NOMO-1 treated with dmso at 0.1 percent for 144 hours (cell line): Measurements from ENCODE around the gene SMAP2.
"Not testable (repeated sequence)": the region's sequence is repeated elsewhere in the genome, so short reads cannot be mapped to it uniquely, and the experiment has no call there.

ENCODE experiments used
- DNase-seq: peaks from one replicate; lab custom pipeline; 2025; ENCODE audit not compliant: unreplicated experiment; lab: John Stamatoyannopoulos, UW

Gene SMAP2

GRCh38 chr1:40373323-40374283 is at the start of gene SMAP2:
SMAP2 (plus strand) TSS chr1:40373727; CDS start chr1:40374121, 394 bp downstream.
- DNase-seq = peak; percentile 87

DNA sequence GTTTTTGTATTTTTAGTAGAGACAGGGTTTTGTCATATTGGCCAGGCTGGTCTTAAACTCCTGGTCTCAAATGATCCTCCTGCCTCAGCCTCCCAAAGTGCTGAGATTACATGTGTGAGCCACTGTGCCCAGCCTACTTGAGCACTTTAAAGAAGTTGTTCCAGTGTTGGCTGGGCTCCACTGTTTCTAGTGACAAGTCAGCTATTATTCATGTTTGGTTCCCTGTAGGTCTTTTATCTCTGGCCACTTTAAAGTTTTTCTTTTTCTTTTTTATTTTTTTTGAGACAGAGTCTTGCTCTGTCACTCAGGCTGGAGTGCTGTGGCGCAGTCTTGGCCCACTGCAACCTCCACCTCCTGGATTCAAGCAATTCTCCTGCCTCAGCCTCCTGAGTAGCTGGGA is 42.1 kb upstream of the SMAP2 start:
- not testable (repeated sequence) for DNase-seq

DNA sequence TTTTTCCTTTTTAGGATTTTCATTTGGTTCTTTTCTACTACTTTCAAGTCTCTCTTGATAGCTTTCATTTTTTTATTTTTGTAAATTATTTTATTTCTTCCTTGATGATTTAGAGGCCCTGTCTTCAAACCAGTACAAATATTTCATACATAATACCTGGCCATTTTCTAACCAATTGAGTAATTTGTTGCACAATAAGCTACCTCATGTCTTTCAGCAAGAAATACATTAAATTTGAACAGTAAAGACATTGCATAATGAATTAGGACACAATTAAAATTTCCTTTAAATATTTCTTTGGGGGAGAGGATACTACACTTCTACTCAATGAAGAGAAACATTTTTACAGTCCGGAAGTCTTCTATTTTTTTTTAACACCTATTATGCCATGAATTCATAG is 40.8 kb upstream of the SMAP2 start:
- DNase-seq = no peak

DNA sequence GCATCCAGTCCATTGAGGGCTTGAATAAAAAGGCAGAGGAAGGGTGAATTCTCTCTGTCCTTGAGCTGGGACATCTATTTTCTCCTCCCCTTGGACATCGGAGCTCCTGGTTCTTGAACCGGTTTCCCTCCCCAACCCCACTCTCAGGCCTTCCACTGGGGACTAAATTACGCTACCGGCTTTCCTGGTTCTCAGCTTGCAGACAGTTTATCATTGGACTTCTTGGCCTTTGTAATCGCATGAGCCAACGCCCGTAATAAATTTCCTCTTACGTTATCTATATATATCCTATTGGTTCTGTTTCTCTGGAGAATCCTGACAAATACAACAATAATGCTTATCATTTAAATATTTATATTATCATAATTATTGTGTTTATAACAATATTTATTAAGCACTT is 36.1 kb upstream of the SMAP2 start:
- DNase-seq = no peak

GRCh38 chr1:40338745-40339419 is 34.6 kb upstream of the SMAP2 start:
- DNase-seq = peak; percentile 42

GRCh38 chr1:40339420-40340323 is 33.9 kb upstream of the SMAP2 start:
- no peak for DNase-seq

DNA sequence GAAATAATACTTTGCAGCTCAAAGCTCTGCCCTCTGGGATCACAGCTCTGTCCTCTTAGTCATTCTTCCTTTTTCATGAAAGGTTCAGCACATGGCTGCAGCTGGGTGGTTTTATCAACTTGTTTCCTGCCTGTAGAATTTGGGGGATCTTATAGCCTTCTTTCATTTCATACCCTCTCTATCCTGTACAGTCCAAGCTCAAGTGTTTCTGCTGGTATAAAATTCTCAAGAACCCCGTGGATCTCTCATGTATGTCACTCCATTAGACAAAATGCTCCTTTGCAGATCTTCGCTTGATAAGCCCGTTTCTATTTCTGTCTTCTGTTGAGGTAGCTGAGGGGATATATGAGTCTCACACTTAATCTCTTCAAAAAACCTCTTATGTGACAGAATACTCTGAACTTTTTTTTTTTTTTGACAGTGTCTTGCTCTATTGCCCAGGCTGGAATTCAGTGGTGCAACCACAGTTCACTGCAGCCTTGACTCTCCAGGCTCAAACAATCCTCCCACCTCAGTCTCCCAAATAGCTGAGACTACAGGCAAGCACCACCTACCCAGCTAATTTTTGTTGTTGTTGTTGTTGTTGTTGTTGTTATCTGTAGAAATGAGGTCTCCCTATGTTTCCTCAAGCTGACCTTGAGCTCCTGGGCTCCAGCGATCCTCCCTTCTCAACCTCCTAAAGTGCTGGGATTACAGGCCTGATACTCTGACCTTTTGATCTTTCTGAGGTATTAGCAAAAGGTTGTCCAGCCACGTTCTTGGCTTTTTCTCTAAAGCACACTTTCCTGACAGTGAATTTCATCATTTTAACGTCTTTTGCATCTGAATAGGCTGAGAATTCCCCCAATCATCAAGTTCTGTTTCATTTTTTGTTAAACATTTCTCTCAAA is 31.8 kb upstream of the SMAP2 start:
- peak; percentile 7 for DNase-seq

- DNase-seq = not testable (repeated sequence)
These were observed 31.2 kb upstream of the SMAP2 start for GRCh38 chr1:40342381-40342717.

DNA sequence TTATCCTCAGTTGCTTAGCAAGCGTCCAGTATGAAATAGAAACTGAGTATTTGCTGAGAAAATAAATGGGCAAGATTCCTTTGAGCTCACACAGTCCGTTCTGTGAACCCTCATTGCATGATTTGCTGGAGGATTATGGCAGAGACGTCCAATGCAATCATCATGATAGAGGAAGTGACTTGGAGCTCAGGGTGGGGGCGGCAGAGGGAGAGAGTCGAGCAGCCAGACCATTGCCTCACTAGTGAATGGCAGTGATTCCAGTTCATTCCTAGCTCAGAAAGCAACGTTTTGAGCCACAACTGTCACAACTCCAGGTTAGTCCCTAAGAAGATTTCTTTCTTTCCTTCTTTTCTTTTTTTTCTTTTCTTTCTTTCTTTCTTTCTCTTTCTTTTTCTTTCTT is 28.9 kb upstream of the SMAP2 start:
- peak; percentile 89 for DNase-seq

- no peak for DNase-seq
These were observed 23.1 kb upstream of the SMAP2 start for GRCh38 chr1:40350391-40350790.

DNA sequence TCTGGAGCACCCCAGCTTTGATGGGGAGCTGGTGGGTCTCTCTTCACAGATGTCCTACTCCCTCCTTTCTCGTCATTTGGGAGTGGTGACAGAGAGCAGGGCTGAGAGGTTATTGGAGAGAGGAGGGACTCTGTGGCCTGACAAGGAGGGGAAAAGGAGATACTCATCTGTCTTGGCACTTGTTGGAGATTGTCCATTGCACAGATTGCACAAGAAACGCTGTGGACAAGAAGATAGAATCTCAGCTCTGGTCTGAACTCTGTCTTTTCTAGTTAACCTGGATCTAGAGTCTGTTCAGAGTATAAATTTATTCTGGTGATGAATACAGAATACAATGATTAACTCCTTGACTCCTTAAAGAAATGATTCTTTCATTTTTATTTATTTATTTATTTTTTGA is 22.4 kb upstream of the SMAP2 start:
- no peak for DNase-seq

DNA sequence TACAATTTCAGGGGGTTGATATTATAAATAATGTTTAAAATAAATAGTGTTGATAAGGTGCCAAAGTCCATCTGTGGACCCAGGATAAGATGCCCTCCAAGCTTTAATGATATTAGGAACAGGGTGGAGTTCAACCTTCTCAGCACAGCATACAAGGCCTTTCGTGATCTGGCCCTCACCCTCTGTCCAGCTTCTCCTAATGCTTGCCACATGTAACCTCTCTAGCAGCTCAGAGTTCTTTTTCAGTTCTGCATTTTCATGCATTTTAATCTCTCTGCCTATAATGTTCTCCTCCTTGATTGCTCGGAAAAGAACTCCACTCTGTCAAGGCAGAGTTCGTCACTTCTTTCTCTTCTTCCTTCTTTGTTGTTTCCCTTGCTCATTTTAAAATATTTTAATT is 21.4 kb upstream of the SMAP2 start:
- DNase-seq = peak; percentile 36

GRCh38 chr1:40353082-40353481 is 20.4 kb upstream of the SMAP2 start:
- no peak for DNase-seq

GRCh38 chr1:40357625-40358024 is 15.9 kb upstream of the SMAP2 start:
- DNase-seq = no peak

GRCh38 chr1:40360631-40361030 is 12.9 kb upstream of the SMAP2 start:
- DNase-seq = no peak

DNA sequence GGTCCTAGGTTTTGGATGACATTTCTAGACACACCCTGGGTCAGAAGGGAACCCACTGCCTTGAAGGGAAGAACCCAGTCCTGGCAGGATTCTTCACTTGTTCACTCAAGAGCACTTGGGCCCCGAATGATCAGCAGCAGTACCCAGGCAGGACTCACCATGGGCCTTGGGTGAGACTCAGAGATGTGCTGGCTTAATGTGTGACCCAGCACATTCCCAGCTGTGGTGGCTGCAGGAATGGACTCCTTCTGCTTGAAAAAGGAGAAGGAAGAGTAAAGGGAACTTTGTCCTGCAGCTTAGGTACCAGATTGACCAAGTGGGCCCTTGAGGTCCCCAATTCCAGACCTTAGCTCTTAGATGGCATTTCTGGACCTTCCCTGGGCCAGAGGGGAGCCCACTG is 12.3 kb upstream of the SMAP2 start:
- DNase-seq = no peak

DNA sequence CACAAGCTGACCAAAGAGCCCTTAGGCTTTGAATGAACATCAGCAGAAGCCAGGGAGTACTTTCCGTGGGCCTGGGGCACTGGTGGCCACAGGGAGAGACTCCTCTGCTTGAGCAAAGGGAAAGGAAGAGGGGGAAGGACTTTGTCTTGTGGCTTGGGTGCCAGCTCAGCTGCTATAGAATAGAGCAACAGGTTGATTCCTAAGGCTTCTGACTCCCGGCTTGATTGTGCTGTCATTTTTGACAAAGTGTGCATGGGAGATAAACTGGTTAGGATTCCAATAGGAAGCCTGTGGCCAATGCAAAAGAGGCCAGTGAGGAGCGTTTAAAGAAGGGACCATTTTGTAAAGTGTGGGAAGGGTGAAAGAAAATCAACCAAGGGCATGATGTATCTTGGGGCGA is 11.9 kb upstream of the SMAP2 start:
- DNase-seq = no peak

- no peak for DNase-seq
These were observed 11.3 kb upstream of the SMAP2 start for GRCh38 chr1:40362199-40362598.

DNA sequence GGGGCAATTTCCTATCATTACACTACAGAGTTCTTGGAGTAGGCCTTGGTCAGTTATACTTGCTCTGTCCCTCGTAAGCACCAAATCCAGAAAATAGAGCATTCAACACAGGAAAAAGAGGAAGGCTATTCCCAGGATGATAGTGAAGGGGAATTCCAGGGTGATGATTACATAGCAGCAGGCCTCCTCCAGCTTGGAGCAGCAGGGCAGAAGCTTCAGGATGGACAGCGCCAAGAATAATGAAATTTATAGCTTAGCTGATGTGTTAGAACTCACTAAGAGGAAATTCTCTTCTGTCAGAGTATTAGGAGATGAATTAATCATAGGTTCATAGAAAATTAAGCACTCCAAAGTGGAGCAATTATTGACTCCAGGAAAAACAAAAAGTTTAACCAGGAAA is 10.8 kb upstream of the SMAP2 start:
- no peak for DNase-seq

DNA sequence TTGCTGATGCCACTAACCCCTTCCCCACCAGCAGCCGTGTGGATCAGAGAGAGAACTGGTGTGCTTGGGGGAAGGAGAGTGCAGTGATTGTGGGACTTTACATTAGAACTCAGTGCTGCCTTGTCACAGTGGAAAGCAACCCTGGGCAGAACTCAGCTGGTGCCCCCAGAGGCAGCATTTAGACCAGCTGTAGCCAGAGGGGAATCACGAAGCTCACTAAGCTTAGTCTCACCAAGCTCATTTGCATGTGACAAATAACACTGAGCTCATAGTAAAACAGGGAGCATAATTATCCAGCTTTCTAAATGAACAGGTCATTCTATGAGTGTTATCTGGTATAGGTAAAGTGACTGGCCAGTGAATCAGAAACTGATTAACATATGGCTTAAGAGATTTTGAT is 9.8 kb upstream of the SMAP2 start:
- no peak for DNase-seq
